OCI-LY7 (cell line): ENCODE measurements around the gene NMRAL1. TPM values are rescaled to one million over a fixed set of nuclear protein-coding genes. Genes with fewer than 3 reads are reported as not detected.
A peak's percentile ranks its signal among the peaks of the same experiment; 100 is the strongest.

Experiments
- BruUV-seq: library from RNA; stranded (reverse); fragments of 400-500 nt; replicated peaks from 2 replicates; lab custom pipeline; 2021; lab: Mats Ljungman, UMichigan
- CTCF ChIA-PET: fragments of 300-600 bp; sonication (Branson Sonifier 250); formaldehyde crosslinking; loops from one replicate; lab custom pipeline; 2022; ENCODE audit warnings: antibody characterized with exemption; ENCODE audit not compliant: unreplicated experiment; lab: Charles Lee
- POLR2A ChIA-PET: fragments of 300-600 bp; sonication (Branson Sonifier 250); formaldehyde crosslinking; loops from one replicate; lab custom pipeline; 2022; ENCODE audit warnings: antibody characterized with exemption; lab: Charles Lee
- DNase-seq: peaks from one replicate; pipeline ENCODE4 v3.0.0-alpha.2; 2015; ENCODE audit warnings: low spot score
- H2AFZ ChIP-seq: fragments of 200-600 bp; sonication (generic), shearing (Covaris generic); 2 replicates; pipeline ENCODE4 v1.6.1; 2014; ENCODE audit warnings: mild to moderate bottlenecking, antibody characterized with exemption, low read length, moderate library complexity
- H3K27ac ChIP-seq: fragments of 200-600 bp; sonication (generic); 2 replicates; pipeline ENCODE4 v1.5.1; 2014; ENCODE audit warnings: mixed run types, low read depth, mild to moderate bottlenecking, moderate library complexity, low read length, inconsistent platforms; ENCODE audit not compliant: poor library complexity, severe bottlenecking
- H3K36me3 ChIP-seq: fragments of 200-600 bp; sonication (generic); 2 replicates; pipeline ENCODE4 v1.6.1; 2014; ENCODE audit warnings: mild to moderate bottlenecking, antibody characterized with exemption, low read length, moderate library complexity, mixed read lengths; ENCODE audit not compliant: insufficient read depth
- H3K4me1 ChIP-seq: fragments of 200-600 bp; sonication (generic); 2 replicates; pipeline ENCODE4 v1.5.1; 2014; ENCODE audit warnings: mild to moderate bottlenecking, low read length; ENCODE audit not compliant: insufficient read depth, poor library complexity, severe bottlenecking
- H3K4me2 ChIP-seq: fragments of 200-600 bp; sonication (generic); 2 replicates; pipeline ENCODE4 v1.6.1; 2014; ENCODE audit warnings: mild to moderate bottlenecking, low read length
- H3K4me3 ChIP-seq: fragments of 200-600 bp; sonication (generic); 2 replicates; pipeline ENCODE4 v1.5.1; 2014; ENCODE audit warnings: mild to moderate bottlenecking, low read depth, low read length; ENCODE audit not compliant: poor library complexity, severe bottlenecking
- H3K79me2 ChIP-seq: fragments of 200-600 bp; sonication (generic); 2 replicates; pipeline ENCODE4 v1.6.1; 2016; ENCODE audit warnings: low read depth, mild to moderate bottlenecking, low read length, moderate library complexity, mixed read lengths; ENCODE audit not compliant: insufficient read depth
- H3K9me2 ChIP-seq: fragments of 200-600 bp; sonication (generic); 2 replicates; pipeline ENCODE4 v1.6.1; 2016; ENCODE audit warnings: mild to moderate bottlenecking, low read length, mixed read lengths; ENCODE audit not compliant: insufficient read depth
- H3K9me3 ChIP-seq: fragments of 200-600 bp; sonication (generic); 2 replicates; pipeline ENCODE4 v1.6.1; 2014; ENCODE audit warnings: mild to moderate bottlenecking, mixed run types, low read length, mixed read lengths
- H4K20me1 ChIP-seq: fragments of 200-600 bp; sonication (generic); 2 replicates; pipeline ENCODE4 v1.6.1; 2014; ENCODE audit warnings: mild to moderate bottlenecking, antibody characterized with exemption, low read length, moderate library complexity, mixed read lengths; ENCODE audit not compliant: insufficient read depth
- EZH2phosphoT487 ChIP-seq: fragments of 200-600 bp; sonication (generic); IDR thresholded peaks from 2 replicates; pipeline ENCODE4 v1.6.1; 2018; ENCODE audit warnings: low read depth, borderline replicate concordance, mild to moderate bottlenecking, mixed run types, antibody characterized with exemption, low read length, moderate library complexity, mixed read lengths
- intact Hi-C: fragments of 100-400 bp; cut with micrococcal nuclease; formaldehyde crosslinking; loops from one replicate; pipeline ENCODE4 v1.10.0; 2022; ENCODE audit not compliant: unreplicated experiment
- total RNA-seq, 2 experiments: library from RNA; depleted of rRNA in 1 of 2; stranded (reverse); fragments of >200 nt in 1 of 2; shearing (Covaris generic) in 1 of 2; gene quantifications; 2 replicates each; pipeline ENCODE4 v1.2.3, GENCODE V29; 2014 to 2022
- TF ChIP-seq, protein P1 (sequence below): fragments of 200-600 bp; sonication (generic); conservative IDR thresholded peaks from 2 replicates; pipeline ENCODE4 v1.5.1; 2014; ENCODE audit warnings: mild to moderate bottlenecking, antibody characterized with exemption, low read length, moderate library complexity, mixed read lengths

NMRAL1 gene
- total RNA-seq, 2 experiments from 2014 or later = 92.8 to 139 TPM

DNA sequence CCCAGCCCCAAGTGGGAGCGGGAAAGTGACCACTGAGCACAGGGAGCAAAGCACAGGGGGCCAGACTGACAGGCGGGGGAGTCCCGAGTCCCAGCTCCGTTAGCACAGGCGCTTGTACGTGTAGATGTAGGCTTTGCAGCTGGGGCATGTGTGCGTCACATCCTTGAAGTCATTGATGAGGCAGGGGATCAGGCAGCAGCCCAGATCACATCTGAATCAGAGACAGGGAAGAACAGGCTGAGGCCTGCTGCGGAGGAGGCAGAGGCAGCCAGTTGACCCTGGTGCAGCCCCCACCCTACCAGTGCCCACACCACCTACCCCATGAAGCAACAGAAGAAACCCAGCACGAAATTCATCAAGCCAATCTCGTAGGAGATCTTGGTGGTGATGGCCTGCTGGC lies 38.0 kb upstream of the NMRAL1 start:
- H3K9me3 ChIP-seq = no peaks in the 10 kb centered on the region
- POLR2A ChIA-PET = no interaction called here
- H3K4me3 ChIP-seq = no peak overlapping the region
- H2AFZ ChIP-seq = no peak overlapping the region
- no peak overlapping the region for H3K4me2 ChIP-seq
- no peaks in the 10 kb centered on the region for H3K9me2 ChIP-seq
- H3K79me2 ChIP-seq = no peaks in the 10 kb centered on the region
- no peak overlapping the region for H3K27ac ChIP-seq
- peaks cover 9% of the 10 kb centered on the region for H3K4me1 ChIP-seq
- intact Hi-C loops = no loop called here
- no peak for TF ChIP-seq EZH2phosphoT487
- TF ChIP-seq, protein P1, sequence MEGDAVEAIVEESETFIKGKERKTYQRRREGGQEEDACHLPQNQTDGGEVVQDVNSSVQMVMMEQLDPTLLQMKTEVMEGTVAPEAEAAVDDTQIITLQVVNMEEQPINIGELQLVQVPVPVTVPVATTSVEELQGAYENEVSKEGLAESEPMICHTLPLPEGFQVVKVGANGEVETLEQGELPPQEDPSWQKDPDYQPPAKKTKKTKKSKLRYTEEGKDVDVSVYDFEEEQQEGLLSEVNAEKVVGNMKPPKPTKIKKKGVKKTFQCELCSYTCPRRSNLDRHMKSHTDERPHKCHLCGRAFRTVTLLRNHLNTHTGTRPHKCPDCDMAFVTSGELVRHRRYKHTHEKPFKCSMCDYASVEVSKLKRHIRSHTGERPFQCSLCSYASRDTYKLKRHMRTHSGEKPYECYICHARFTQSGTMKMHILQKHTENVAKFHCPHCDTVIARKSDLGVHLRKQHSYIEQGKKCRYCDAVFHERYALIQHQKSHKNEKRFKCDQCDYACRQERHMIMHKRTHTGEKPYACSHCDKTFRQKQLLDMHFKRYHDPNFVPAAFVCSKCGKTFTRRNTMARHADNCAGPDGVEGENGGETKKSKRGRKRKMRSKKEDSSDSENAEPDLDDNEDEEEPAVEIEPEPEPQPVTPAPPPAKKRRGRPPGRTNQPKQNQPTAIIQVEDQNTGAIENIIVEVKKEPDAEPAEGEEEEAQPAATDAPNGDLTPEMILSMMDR = no peak
- H3K36me3 ChIP-seq = peaks cover 56% of the 10 kb centered on the region
- no TSS peak for BruUV-seq
- DNase-seq = no peak
- H4K20me1 ChIP-seq = no peaks in the 10 kb centered on the region
- CTCF ChIA-PET = no interaction called here

DNA sequence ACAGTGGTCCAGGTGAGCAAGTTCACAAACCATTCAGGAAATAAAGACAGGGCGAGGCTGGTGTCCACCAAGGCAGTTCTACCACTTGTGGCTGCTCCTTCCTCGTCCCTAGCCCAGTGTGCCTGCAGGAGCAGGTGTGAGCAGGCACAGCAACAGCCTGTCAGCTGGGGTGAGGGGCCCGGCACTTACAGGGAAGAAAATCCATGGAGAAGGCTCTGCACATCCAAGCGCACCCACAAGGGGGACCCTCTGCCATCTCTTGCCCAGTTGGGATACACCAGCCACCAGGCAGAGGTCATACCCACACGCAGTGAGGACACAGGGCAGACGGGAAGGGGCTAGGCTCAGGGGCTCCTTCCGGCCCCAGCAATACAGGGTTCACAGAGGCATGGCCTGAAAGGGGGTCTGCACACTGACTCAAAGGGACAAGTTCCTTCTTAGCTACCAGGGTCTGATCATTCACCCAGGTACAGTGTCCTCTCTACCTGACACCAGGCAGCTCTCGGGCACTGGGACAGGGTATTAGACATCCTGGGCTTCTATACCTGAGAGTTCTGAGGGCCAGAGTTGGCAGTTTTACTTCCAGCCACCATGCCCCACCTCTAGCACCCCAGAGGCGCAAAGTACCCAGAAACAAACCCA lies 37.1 kb upstream of the NMRAL1 start:
- Histone ChIP-seq H3K4me2 (no peak overlapping the region), H3K4me3 (no peak overlapping the region), H4K20me1 (no peaks in the 10 kb centered on the region), H3K9me2 (no peaks in the 10 kb centered on the region), H3K9me3 (no peaks in the 10 kb centered on the region), H3K36me3 (peaks cover 65% of the 10 kb centered on the region), H2AFZ (no peak overlapping the region), H3K79me2 (no peaks in the 10 kb centered on the region), H3K4me1 (peaks cover 11% of the 10 kb centered on the region), H3K27ac (no peak overlapping the region)
- CTCF ChIA-PET = interaction anchor here (0.5 kb wide), 1 partner anchor 37 kb away, joined by 4 read pairs; no protein-coding TSS in a partner anchor
- POLR2A ChIA-PET = no interaction called here
- TSS peak; percentile 82 for BruUV-seq
- intact Hi-C loops = no loop called here
- TF ChIP-seq, protein P1 = peak; percentile 62
- TF ChIP-seq EZH2phosphoT487 = no peak
- DNase-seq = peak; percentile 40
